Lung (tissue), 12 donors: Measurements from ENCODE around the gene ITGA8. TPM values are rescaled to one million over a fixed set of nuclear protein-coding genes. Genes with fewer than 3 reads are reported as not detected.

Source experiments
- ATAC-seq: fragments of 200-7000 bp; cut with Tn5 transposase; one replicate; pipeline ENCODE4 v1.9.1; 2020; ENCODE audit warnings: moderate number of reproducible peaks; ENCODE audit not compliant: insufficient read depth, low FRiP score
- DNase-seq, 3 donors: peaks; one replicate each; pipeline ENCODE4 v3.0.0-alpha.2; 2013 to 2017
- H3K27ac ChIP-seq, 2 donors: one replicate each; pipeline ENCODE4 v1.5.1; 2013; ENCODE audit warnings: mild to moderate bottlenecking in 2 of 2, moderate library complexity in 2 of 2, control low read depth in 1 of 2, inconsistent platforms in 1 of 2, low read depth in 1 of 2, low read length in 1 of 2
- H3K27me3 ChIP-seq, 3 donors: one replicate each; pipeline ENCODE4 v1.5.1; 2013; ENCODE audit warnings: low read length in 2 of 3; ENCODE audit not compliant: control insufficient read depth in 3 of 3, insufficient read depth in 3 of 3
- H3K36me3 ChIP-seq, 4 donors: one replicate each; pipeline ENCODE4 v1.5.1; 2013; ENCODE audit warnings: low read length in 4 of 4, mild to moderate bottlenecking in 1 of 4, moderate library complexity in 1 of 4; ENCODE audit not compliant: control insufficient read depth in 4 of 4, insufficient read depth in 4 of 4
- H3K4me1 ChIP-seq, 5 donors: one replicate each; pipeline ENCODE4 v1.5.1; 2013; ENCODE audit warnings: low read length in 5 of 5, mild to moderate bottlenecking in 2 of 5, moderate library complexity in 1 of 5; ENCODE audit not compliant: control insufficient read depth in 5 of 5, insufficient read depth in 5 of 5
- H3K4me3 ChIP-seq: one replicate; pipeline ENCODE4 v1.5.1; 2013; ENCODE audit warnings: mild to moderate bottlenecking, control low read depth, moderate library complexity
- H3K9ac ChIP-seq, 2 donors: one replicate each; pipeline ENCODE4 v1.5.1; 2013; ENCODE audit warnings: low read length in 2 of 2, control low read depth in 1 of 2; ENCODE audit not compliant: insufficient read depth in 1 of 2
- H3K9me3 ChIP-seq, 4 donors: one replicate each; pipeline ENCODE4 v1.5.1; 2013; ENCODE audit warnings: low read length in 3 of 4, mild to moderate bottlenecking in 1 of 4, moderate library complexity in 1 of 4; ENCODE audit not compliant: control insufficient read depth in 4 of 4, insufficient read depth in 3 of 4
- CTCF ChIP-seq: IDR thresholded peaks from 2 replicates; pipeline ENCODE4 v1.5.1; 2012; ENCODE audit warnings: mild to moderate bottlenecking; ENCODE audit errors: control extremely low read depth, extremely low read depth
- WGBS, 2 donors: extraction: QIAGEN DNeasy Blood & Tissue Kit; methylation state at CpG; one replicate each; pipeline ENCODE4 v1.1.7; 2013; 5-methylcytosine and 5-hydroxymethylcytosine counted together
- polyA plus RNA-seq, 2 donors: library from polyadenylated mRNA; stranded (reverse); fragments of 200-250 nt; gene quantifications; one replicate each; pipeline ENCODE4 v1.2.1, GENCODE V29; 2013
- total RNA-seq, 2 donors: library from RNA; depleted of rRNA in 1 of 2; stranded (reverse); fragments of >200 nt in 1 of 2; gene quantifications; one replicate each; pipeline ENCODE4 v1.2.1, GENCODE V29; 2014 to 2021
- donor health status: control.
- donor health status: control.
- donor health status: Bipolar disorder and iron deficiency.
- donor health status: healthy.
- donor health status: DM: yes; HTN: yes; CAD: no.

Gene ITGA8
- total and polyA plus RNA-seq, 4 donors = 3.9 to 124 (median 13.6) TPM

GRCh38 chr10:15550950-15551349, 168.8 kb downstream of the ITGA8 start:
- H3K4me3 ChIP-seq = no peak overlapping the region
- WGBS, 2 donors = 88 to 95% methylated on average over 3 of the region's 3 CpGs
- H3K4me1 ChIP-seq = no peaks in the 10 kb centered on the region
- no peaks in the 10 kb centered on the region for H3K27me3 ChIP-seq
- peaks cover 0 to 37% (median 7%) of the 10 kb centered on the region in 4 donors for H3K36me3 ChIP-seq
- H3K9me3 ChIP-seq = peaks cover 0 to 8% (median 0%) of the 10 kb centered on the region in 4 donors
- TF ChIP-seq CTCF = no peak
- no peak overlapping the region for H3K27ac ChIP-seq
- DNase-seq = no peak
- no peak for ATAC-seq
- H3K9ac ChIP-seq = no peak overlapping the region

GRCh38 chr10:15548331-15548730, 171.4 kb downstream of the ITGA8 start:
- TF ChIP-seq CTCF = no peak
- H3K9me3 ChIP-seq = peaks cover 0 to 10% (median under 1%) of the 10 kb centered on the region in 4 donors
- H3K36me3 ChIP-seq = peaks cover 0 to 35% (median 15%) of the 10 kb centered on the region in 4 donors
- no peak overlapping the region for H3K27ac ChIP-seq
- no peaks in the 10 kb centered on the region for H3K4me1 ChIP-seq
- DNase-seq (no peak), ATAC-seq (no peak)
- no peaks in the 10 kb centered on the region for H3K27me3 ChIP-seq
- H3K4me3 ChIP-seq = no peak overlapping the region
- no peak overlapping the region for H3K9ac ChIP-seq
- 62 to 73% methylated on average over 8 of the region's 8 CpGs for WGBS, 2 donors

- no peaks in the 10 kb centered on the region for H3K27me3 ChIP-seq
- DNase-seq (no peak), ATAC-seq (no peak)
- H3K9ac ChIP-seq = no peak overlapping the region
- peaks cover 0 to 10% (median under 1%) of the 10 kb centered on the region in 4 donors for H3K9me3 ChIP-seq
- no peaks in the 10 kb centered on the region for H3K4me1 ChIP-seq
- TF ChIP-seq CTCF = no peak
- no peak overlapping the region for H3K4me3 ChIP-seq
- no peak overlapping the region for H3K27ac ChIP-seq
- H3K36me3 ChIP-seq = peaks cover 0 to 37% (median 14%) of the 10 kb centered on the region in 4 donors
- WGBS, 2 donors = 84 to 89% methylated on average over 5 of the region's 5 CpGs
Observed at GRCh38 chr10:15546606-15547005, 173.1 kb downstream of the ITGA8 start.

GRCh38 chr10:15545884-15546283, 173.8 kb downstream of the ITGA8 start:
- peaks cover 0 to 10% (median under 1%) of the 10 kb centered on the region in 4 donors for H3K9me3 ChIP-seq
- H3K4me1 ChIP-seq = no peaks in the 10 kb centered on the region
- no peak overlapping the region for H3K4me3 ChIP-seq
- 94% methylated on average over 4 of the region's 4 CpGs for WGBS, 2 donors
- no peak for TF ChIP-seq CTCF
- H3K9ac ChIP-seq = no peak overlapping the region
- no peaks in the 10 kb centered on the region for H3K27me3 ChIP-seq
- ATAC-seq = no peak
- peaks cover 0 to 33% (median 14%) of the 10 kb centered on the region in 4 donors for H3K36me3 ChIP-seq
- H3K27ac ChIP-seq = no peak overlapping the region
- DNase-seq = no peak
